ENCODE measurements around the gene PDGFD.

PDGFD gene

DNA sequence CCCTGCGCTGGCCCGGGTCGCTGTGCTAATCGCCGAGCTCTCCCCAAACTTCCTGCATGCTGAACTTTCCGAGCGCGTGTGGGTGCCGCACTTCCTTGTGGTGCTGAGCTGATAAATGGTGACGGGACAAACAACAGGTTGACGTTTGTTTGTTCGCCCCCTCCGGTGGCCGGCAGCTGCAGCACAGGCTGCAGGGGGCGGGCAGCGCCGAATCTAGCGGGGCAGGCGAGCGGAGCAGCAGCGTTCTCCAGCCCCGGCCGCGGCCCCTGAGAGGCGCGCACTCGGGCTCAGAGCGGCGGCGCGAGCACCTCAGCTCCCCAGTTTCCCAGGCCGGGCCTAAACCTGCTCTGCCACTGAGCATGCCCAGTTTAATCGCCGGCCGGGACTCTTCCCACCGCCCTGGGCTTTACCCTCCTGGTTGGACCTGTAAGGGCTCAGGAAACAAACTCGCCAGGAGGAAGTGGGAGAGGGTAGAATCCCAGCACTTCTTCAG lies at the start of gene PDGFD:
Gene PDGFD (minus strand): TSS at position 120 of the 493 bp plus-strand sequence.
- peak within 1 kb of the TSS; percentile 67 for H3K4me3 ChIP-seq (ENCODE audit: low read depth, low read length)
- in situ Hi-C loops (cut with HindIII; ENCODE audit: low sequenced_read_pairs): loop anchor here (10.0 kb wide), 1 partner anchor 359 kb away; no protein-coding TSS in a partner anchor
- peak; percentile 24 for DNase-seq (ENCODE audit: low read depth)
- peak; percentile 65 for TF ChIP-seq CTCF (IDR thresholded peaks at IDR 0.05; ENCODE audit: low read depth, low read length, missing control alignments)

GRCh38 chr11:104206936-104207335 lies 43.0 kb upstream of the PDGFD start:
- in situ Hi-C loops (cut with HindIII; ENCODE audit: low sequenced_read_pairs): no loop called here
- no peak for TF ChIP-seq CTCF (IDR thresholded peaks at IDR 0.05; ENCODE audit: low read depth, low read length, missing control alignments)
- H3K4me3 ChIP-seq (ENCODE audit: low read depth, low read length): no peak overlapping the region
- no peak for DNase-seq (ENCODE audit: low read depth)

DNA sequence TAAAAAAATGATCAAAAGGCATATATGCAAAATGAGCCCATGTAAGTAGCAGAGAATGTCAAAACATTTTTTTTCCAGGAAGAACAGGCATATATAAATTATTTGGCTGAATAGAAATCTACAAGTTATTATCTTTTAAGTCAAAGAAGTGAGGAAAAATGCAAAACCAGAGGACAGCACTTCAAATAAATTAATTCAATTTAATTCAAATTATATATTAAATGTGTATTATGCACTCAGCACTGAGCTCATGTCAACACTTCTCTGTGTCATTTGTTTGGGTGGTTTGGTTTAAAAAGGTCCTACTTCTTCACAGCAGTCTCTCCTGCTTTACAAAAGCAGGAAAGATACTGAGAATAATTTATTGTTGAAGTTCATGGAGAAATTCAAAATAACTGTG lies 41.9 kb upstream of the PDGFD start:
- no peak overlapping the region for H3K4me3 ChIP-seq (ENCODE audit: low read depth, low read length)
- no peak for TF ChIP-seq CTCF (IDR thresholded peaks at IDR 0.05; ENCODE audit: low read depth, low read length, missing control alignments)
- DNase-seq (ENCODE audit: low read depth): no peak
- in situ Hi-C loops (cut with HindIII; ENCODE audit: low sequenced_read_pairs): no loop called here

DNA sequence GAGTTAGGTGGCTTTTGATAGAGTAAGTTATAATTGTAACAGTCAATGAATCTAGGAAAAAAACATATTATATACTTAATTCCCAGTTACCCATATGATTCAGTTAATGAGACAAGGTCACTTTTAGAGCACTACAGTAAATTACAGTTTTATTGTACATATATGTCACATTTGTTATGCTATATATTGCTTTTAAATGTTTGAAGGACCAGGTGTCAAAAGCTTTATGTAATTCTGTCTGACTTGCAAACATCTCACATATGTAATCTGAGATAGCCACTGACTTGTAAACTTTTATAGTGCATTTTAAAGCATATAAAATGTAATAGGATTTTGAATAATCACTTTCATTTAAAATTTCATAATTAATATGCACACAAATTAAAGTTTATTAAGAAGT lies 36.7 kb upstream of the PDGFD start:
- TF ChIP-seq CTCF (IDR thresholded peaks at IDR 0.05; ENCODE audit: low read depth, low read length, missing control alignments): no peak
- in situ Hi-C loops (cut with HindIII; ENCODE audit: low sequenced_read_pairs): no loop called here
- DNase-seq (ENCODE audit: low read depth): no peak
- no peak overlapping the region for H3K4me3 ChIP-seq (ENCODE audit: low read depth, low read length)

- in situ Hi-C loops (cut with HindIII; ENCODE audit: low sequenced_read_pairs): no loop called here
- no peak for DNase-seq (ENCODE audit: low read depth)
- TF ChIP-seq CTCF (IDR thresholded peaks at IDR 0.05; ENCODE audit: low read depth, low read length, missing control alignments): no peak
- H3K4me3 ChIP-seq (ENCODE audit: low read depth, low read length): no peak overlapping the region
These were observed 35.1 kb upstream of the PDGFD start for GRCh38 chr11:104199053-104199452.

DNA sequence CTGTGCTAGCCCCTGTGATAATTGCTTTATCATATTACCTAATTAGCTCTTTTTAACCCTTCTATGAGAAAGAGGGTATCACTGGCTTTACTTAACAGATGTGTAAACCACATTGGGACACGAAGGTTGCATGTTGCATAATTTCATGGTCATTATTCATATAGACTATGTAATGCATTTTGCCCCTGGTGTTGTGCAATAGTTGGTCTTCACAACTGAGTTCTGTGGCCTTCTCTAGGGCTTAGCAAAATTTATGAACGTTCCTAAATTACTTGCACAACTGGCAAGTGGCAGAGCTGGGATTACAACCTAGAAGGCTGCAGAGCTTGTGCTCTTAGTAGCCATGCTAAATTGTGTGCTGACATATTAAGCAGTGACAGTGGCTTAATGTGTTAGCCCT lies 34.6 kb upstream of the PDGFD start:
- TF ChIP-seq CTCF (IDR thresholded peaks at IDR 0.05; ENCODE audit: low read depth, low read length, missing control alignments): no peak
- in situ Hi-C loops (cut with HindIII; ENCODE audit: low sequenced_read_pairs): no loop called here
- no peak for DNase-seq (ENCODE audit: low read depth)
- H3K4me3 ChIP-seq (ENCODE audit: low read depth, low read length): no peak overlapping the region

DNA sequence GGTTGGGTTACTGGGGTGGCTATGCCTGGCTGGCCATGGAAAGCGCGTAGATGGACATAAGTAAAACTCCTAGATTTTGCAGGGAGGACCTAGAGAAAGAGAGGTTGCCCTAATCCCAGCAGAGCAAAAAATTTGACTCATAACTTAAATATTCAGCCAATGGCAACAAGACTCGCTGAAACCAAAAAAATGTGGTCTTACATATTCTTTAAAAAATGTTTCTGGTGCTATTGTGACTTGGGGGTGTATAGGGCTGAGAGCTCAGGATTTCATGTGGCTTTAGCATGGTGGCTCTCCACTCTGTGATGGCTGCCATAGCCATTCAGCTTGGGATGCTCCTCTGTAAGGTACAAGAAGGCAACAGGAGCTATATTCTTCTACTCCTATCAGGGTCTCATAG lies 27.2 kb upstream of the PDGFD start:
- TF ChIP-seq CTCF (IDR thresholded peaks at IDR 0.05; ENCODE audit: low read depth, low read length, missing control alignments): no peak
- no peak overlapping the region for H3K4me3 ChIP-seq (ENCODE audit: low read depth, low read length)
- in situ Hi-C loops (cut with HindIII; ENCODE audit: low sequenced_read_pairs): no loop called here
- DNase-seq (ENCODE audit: low read depth): no peak

All from astrocyte of the cerebellum (primary cell).